ENCODE data around the gene SRGAP1.

The SRGAP1 gene

GRCh38 chr12:63966606-63966975, 122.1 kb downstream of the SRGAP1 start:
- DNase-seq (ENCODE audit: low read depth), result no peak

- DNase-seq (ENCODE audit: low read depth), result peak; percentile 70
Measured at GRCh38 chr12:63967358-63968145, 123.1 kb downstream of the SRGAP1 start.

- DNase-seq (ENCODE audit: low read depth), result no peak
Measured at GRCh38 chr12:63968673-63969072, 124.2 kb downstream of the SRGAP1 start.

GRCh38 chr12:63976902-63977395, 132.4 kb downstream of the SRGAP1 start:
- no peak for DNase-seq (ENCODE audit: low read depth)

GRCh38 chr12:63977441-63977840, 132.9 kb downstream of the SRGAP1 start:
- DNase-seq (ENCODE audit: low read depth), result no peak

- peak; percentile 87 for DNase-seq (ENCODE audit: low read depth)
Measured at GRCh38 chr12:63978519-63978918, 134.0 kb downstream of the SRGAP1 start.

GRCh38 chr12:63980211-63980610, 135.7 kb downstream of the SRGAP1 start:
- no peak for DNase-seq (ENCODE audit: low read depth)

- no peak for DNase-seq (ENCODE audit: low read depth)
Measured at GRCh38 chr12:63981343-63981742, 136.8 kb downstream of the SRGAP1 start.

- no peak for DNase-seq (ENCODE audit: low read depth)
Measured at GRCh38 chr12:63982604-63983295, 138.2 kb downstream of the SRGAP1 start.

- DNase-seq (ENCODE audit: low read depth), result no peak
Measured at GRCh38 chr12:63985456-63985855, 141.0 kb downstream of the SRGAP1 start.

- DNase-seq (ENCODE audit: low read depth), result no peak
Measured at GRCh38 chr12:63985945-63986344, 141.4 kb downstream of the SRGAP1 start.

GRCh38 chr12:63989301-63989845, 144.9 kb downstream of the SRGAP1 start:
- peak; percentile 74 for DNase-seq (ENCODE audit: low read depth)

GRCh38 chr12:63990828-63991547, 146.5 kb downstream of the SRGAP1 start:
- DNase-seq (ENCODE audit: low read depth), result no peak

GRCh38 chr12:63994704-63995103, 150.2 kb downstream of the SRGAP1 start:
- DNase-seq (ENCODE audit: low read depth), result peak; percentile 33

GRCh38 chr12:63995512-63995911, 151.0 kb downstream of the SRGAP1 start:
- no peak for DNase-seq (ENCODE audit: low read depth)

GRCh38 chr12:63996556-63996955, 152.1 kb downstream of the SRGAP1 start:
- no peak for DNase-seq (ENCODE audit: low read depth)

GRCh38 chr12:63997198-63997597, 152.7 kb downstream of the SRGAP1 start:
- DNase-seq (ENCODE audit: low read depth), result peak; percentile 50

- DNase-seq (ENCODE audit: low read depth), result no peak
Measured at GRCh38 chr12:63998584-63998983, 154.1 kb downstream of the SRGAP1 start.

- no peak for DNase-seq (ENCODE audit: low read depth)
Measured at GRCh38 chr12:63999853-64000252, 155.4 kb downstream of the SRGAP1 start.

GRCh38 chr12:64001439-64001838, 156.9 kb downstream of the SRGAP1 start:
- DNase-seq (ENCODE audit: low read depth), result no peak

- peak; percentile 92 for DNase-seq (ENCODE audit: low read depth)
Measured at GRCh38 chr12:64004641-64005040, 160.1 kb downstream of the SRGAP1 start.

GRCh38 chr12:64006211-64006825, 161.8 kb downstream of the SRGAP1 start:
- DNase-seq (ENCODE audit: low read depth), result peak; percentile 90
